CD14-positive monocyte (primary cell): ENCODE data around the gene GSTM4. TPM values are rescaled to one million over a fixed set of nuclear protein-coding genes. Genes with fewer than 3 reads are reported as not detected.
A peak's percentile ranks its signal among the peaks of the same experiment; 100 is the strongest.

Experiments
- DNase-seq, 3 donors: peaks; one replicate each; pipeline ENCODE4 v3.0.0-alpha.2; 2011 to 2022
- H2AFZ ChIP-seq: 2 replicates; pipeline ENCODE4 v1.6.0; 2012; ENCODE audit warnings: mild to moderate bottlenecking, low read depth, low read length, inconsistent platforms; ENCODE audit not compliant: insufficient read depth, poor library complexity, severe bottlenecking
- H3K27ac ChIP-seq, 2 donors: 1 replicate in 1 of 2; 2 replicates in 1 of 2; pipeline ENCODE4 v1.5.1; 2012 to 2013; ENCODE audit warnings: low read length in 2 of 2, control low read depth in 1 of 2, inconsistent platforms in 1 of 2, low read depth in 1 of 2, mild to moderate bottlenecking in 1 of 2
- H3K27me3 ChIP-seq, 2 donors: one replicate each; pipeline versions ENCODE4 v1.6.0 to v1.6.1; 2011 to 2013; ENCODE audit warnings: low read length in 2 of 2; ENCODE audit not compliant: control insufficient read depth in 2 of 2, insufficient read depth in 2 of 2
- H3K36me3 ChIP-seq, 2 donors: replicated peaks in 1 of 2; 1 replicate in 1 of 2; 2 replicates in 1 of 2; pipeline versions ENCODE4 v1.5.1 to v1.6.1; 2012 to 2013; ENCODE audit warnings: low read length in 2 of 2, control low read depth in 1 of 2, inconsistent platforms in 1 of 2, mild to moderate bottlenecking in 1 of 2; ENCODE audit not compliant: insufficient read depth in 2 of 2, control insufficient read depth in 1 of 2
- H3K4me1 ChIP-seq, 2 donors: 1 replicate in 1 of 2; 2 replicates in 1 of 2; pipeline versions ENCODE4 v1.5.1 to v1.6.1; 2012 to 2013; ENCODE audit warnings: low read length in 2 of 2, control low read depth in 1 of 2, inconsistent platforms in 1 of 2, mild to moderate bottlenecking in 1 of 2, moderate library complexity in 1 of 2; ENCODE audit not compliant: insufficient read depth in 2 of 2, control insufficient read depth in 1 of 2
- H3K4me2 ChIP-seq: replicated peaks from 2 replicates; pipeline ENCODE3; 2012; ENCODE audit warnings: low read length, moderate library complexity, mild to moderate bottlenecking; ENCODE audit not compliant: poor library complexity, severe bottlenecking; ENCODE audit errors: extremely low read depth
- H3K4me3 ChIP-seq, 3 experiments: fragments of 200-600 bp in 1 of 3; sonication (generic) in 1 of 3; replicated peaks in 1 of 3; 1 replicate in 2 of 3; 2 replicates in 1 of 3; pipeline ENCODE4 v1.5.1; 2011 to 2013; ENCODE audit warnings: low read length in 3 of 3, mild to moderate bottlenecking in 3 of 3, control low read depth in 2 of 3, low read depth in 2 of 3, inconsistent platforms in 1 of 3, moderate library complexity in 1 of 3
- H3K79me2 ChIP-seq: 2 replicates; pipeline ENCODE4 v1.6.0; 2012; ENCODE audit warnings: mild to moderate bottlenecking, control low read depth, inconsistent platforms, low read length, moderate library complexity; ENCODE audit not compliant: insufficient read depth
- H3K9ac ChIP-seq: 2 replicates; pipeline ENCODE4 v1.6.0; 2017; ENCODE audit warnings: low read length, mild to moderate bottlenecking; ENCODE audit not compliant: insufficient read depth, poor library complexity, severe bottlenecking
- H3K9me3 ChIP-seq, 2 donors: replicated peaks in 1 of 2; 1 replicate in 1 of 2; 2 replicates in 1 of 2; pipeline versions ENCODE4 v1.5.1 to v1.6.1; 2012 to 2013; ENCODE audit warnings: low read length in 2 of 2, control low read depth in 1 of 2; ENCODE audit not compliant: control insufficient read depth in 1 of 2, insufficient read depth in 1 of 2
- H4K20me1 ChIP-seq: 2 replicates; pipeline ENCODE4 v1.6.0; 2012; ENCODE audit warnings: mild to moderate bottlenecking, low read length, control low read depth, moderate library complexity; ENCODE audit not compliant: insufficient read depth
- H3K27ac Mint-ChIP-seq, 7 donors: one replicate each; pipeline ENCODE4 v1.8.0; 2020; ENCODE audit warnings: mild to moderate bottlenecking in 7 of 7, mixed read lengths in 7 of 7, moderate library complexity in 6 of 7, inconsistent platforms in 2 of 7
- H3K27me3 Mint-ChIP-seq, 3 donors: one replicate each; pipeline ENCODE4 v1.8.0; 2021 to 2022; ENCODE audit warnings: low read depth in 3 of 3, mild to moderate bottlenecking in 3 of 3, mixed read lengths in 3 of 3, moderate library complexity in 3 of 3, inconsistent platforms in 1 of 3
- H3K36me3 Mint-ChIP-seq, 2 donors: one replicate each; pipeline ENCODE4 v1.8.0; 2020; ENCODE audit warnings: mixed read lengths in 2 of 2, inconsistent platforms in 1 of 2, mild to moderate bottlenecking in 1 of 2
- H3K4me1 Mint-ChIP-seq: one replicate; pipeline ENCODE4 v1.8.0; 2020; ENCODE audit warnings: mild to moderate bottlenecking, mixed read lengths
- H3K4me3 Mint-ChIP-seq, 2 donors: one replicate each; pipeline ENCODE4 v1.8.0; 2020; ENCODE audit warnings: mild to moderate bottlenecking in 2 of 2, mixed read lengths in 2 of 2, moderate library complexity in 1 of 2
- H3K9me3 Mint-ChIP-seq, 7 donors: one replicate each; pipeline ENCODE4 v1.8.0; 2020 to 2022; ENCODE audit warnings: mixed read lengths in 7 of 7, mild to moderate bottlenecking in 6 of 7, moderate library complexity in 6 of 7, inconsistent platforms in 2 of 7
- CTCF ChIP-seq: fragments of 200-600 bp; IDR thresholded peaks from one replicate; pipeline ENCODE4 v1.8.0; 2022; ENCODE audit warnings: antibody characterized with exemption, mild to moderate bottlenecking
- WGBS: methylation state at CpG from one replicate; pipeline ENCODE4 v1.1.5; 2013; ENCODE audit warnings: missing lambda C conversion rate; ENCODE audit not compliant: insufficient coverage; 5-methylcytosine and 5-hydroxymethylcytosine counted together
- intact Hi-C, 2 donors: fragments of 100-400 bp; cut with micrococcal nuclease; formaldehyde crosslinking; loops; one replicate each; pipeline versions ENCODE4 v1.15.0 to v1.15.1; 2023
- polyA plus RNA-seq, 3 donors: library from polyadenylated mRNA; depleted of rRNA in 1 of 3; unstranded in 2 of 3; stranded (reverse) in 1 of 3; fragments of 300-500 nt in 2 of 3; fragments of >200 nt in 1 of 3; fragmentation: Illumina TruSeq in 2 of 3; gene quantifications; 1 replicate in 2 of 3; 2 replicates in 1 of 3; pipeline ENCODE4 v1.2.3, GENCODE V29; 2012 to 2021

The GSTM4 gene
- polyA plus RNA-seq, 3 donors: 11.9 to 22.9 (median 15.9) TPM

GRCh38 chr1:109654519-109654918, 1.4 kb upstream of the GSTM4 start:
- DNase-seq: no peak
- Mint-ChIP-seq H3K4me1 (peaks cover 44% of the 10 kb centered on the region), H3K27ac (no peak overlapping the region), H3K36me3 (peaks cover 2 to 4% of the 10 kb centered on the region in 2 donors), H3K9me3 (peaks cover 0 to 1% (median 0%) of the 10 kb centered on the region in 7 donors), H3K27me3 (peaks cover 4 to 20% (median 9%) of the 10 kb centered on the region in 3 donors), H3K4me3 (no peak overlapping the region)
- no peaks in the 10 kb centered on the region for H3K27me3 ChIP-seq
- no peak overlapping the region for H3K9ac ChIP-seq
- no peaks in the 10 kb centered on the region for H3K9me3 ChIP-seq
- no peak overlapping the region for H3K4me2 ChIP-seq
- H3K79me2 ChIP-seq: no peaks in the 10 kb centered on the region
- H2AFZ ChIP-seq: peak overlapping the region; percentile 17
- 92% methylated on average over 10 of the region's 12 CpGs for WGBS
- no peaks in the 10 kb centered on the region for H4K20me1 ChIP-seq
- TF ChIP-seq CTCF: no peak
- no peaks in the 10 kb centered on the region for H3K36me3 ChIP-seq
- H3K27ac ChIP-seq: no peak overlapping the region
- intact Hi-C loops: no loop called here
- H3K4me1 ChIP-seq: peaks cover 30 to 38% of the 10 kb centered on the region in 2 donors
- H3K4me3 ChIP-seq: no peak overlapping the region

GRCh38 chr1:109657395-109657794, 1.5 kb downstream of the GSTM4 start:
- Mint-ChIP-seq H3K4me1 (peaks cover 62% of the 10 kb centered on the region), H3K9me3 (peaks cover 0 to 1% (median 0%) of the 10 kb centered on the region in 7 donors), H3K27me3 (peaks cover 1 to 15% (median 9%) of the 10 kb centered on the region in 3 donors), H3K36me3 (peaks cover 6 to 11% of the 10 kb centered on the region in 2 donors), H3K27ac (no peak overlapping the region), H3K4me3 (peak overlapping the region; percentile 48 to 55)
- peaks cover 0 to 3% of the 10 kb centered on the region in 2 donors for H3K36me3 ChIP-seq
- no peaks in the 10 kb centered on the region for H4K20me1 ChIP-seq
- no peak overlapping the region for H3K9ac ChIP-seq
- no peak for DNase-seq
- peak overlapping the region; percentile 80 for H3K4me2 ChIP-seq
- WGBS: 96% methylated on average over 4 of the region's 4 CpGs
- no peaks in the 10 kb centered on the region for H3K9me3 ChIP-seq
- no peak overlapping the region for H3K4me3 ChIP-seq
- intact Hi-C loops: no loop called here
- H3K27me3 ChIP-seq: no peaks in the 10 kb centered on the region
- peaks cover 42 to 50% of the 10 kb centered on the region in 2 donors for H3K4me1 ChIP-seq
- H2AFZ ChIP-seq: no peak overlapping the region
- no peak overlapping the region for H3K27ac ChIP-seq
- no peak for TF ChIP-seq CTCF
- no peaks in the 10 kb centered on the region for H3K79me2 ChIP-seq
